Hepatocyte (in vitro differentiated cells): Measurements from ENCODE around the gene ARL15. TPM values are rescaled to one million over a fixed set of nuclear protein-coding genes. Genes with fewer than 3 reads are reported as not detected.

Source experiments
- DNase-seq: peaks from one replicate; pipeline ENCODE4 v3.0.0-alpha.2; 2016; ENCODE audit warnings: low spot score
- H2AFZ ChIP-seq: fragments of 200-600 bp; sonication (generic); 2 replicates; pipeline ENCODE4 v1.6.0; 2016; ENCODE audit warnings: antibody characterized with exemption, mild to moderate bottlenecking
- H3K27ac ChIP-seq: fragments of 200-600 bp; sonication (generic); 2 replicates; pipeline ENCODE4 v1.5.1; 2016; ENCODE audit warnings: mild to moderate bottlenecking
- H3K27me3 ChIP-seq: fragments of 200-600 bp; sonication (generic); 2 replicates; pipeline ENCODE4 v1.6.1; 2016
- H3K36me3 ChIP-seq: fragments of 200-600 bp; sonication (generic); replicated peaks from 2 replicates; pipeline ENCODE4 v1.5.1; 2016; ENCODE audit warnings: low read depth; ENCODE audit not compliant: insufficient read depth
- H3K4me1 ChIP-seq: fragments of 200-600 bp; sonication (generic); 2 replicates; pipeline ENCODE4 v1.5.1; 2016; ENCODE audit warnings: mild to moderate bottlenecking, moderate library complexity; ENCODE audit not compliant: insufficient read depth
- H3K4me2 ChIP-seq: fragments of 200-600 bp; sonication (generic); 2 replicates; pipeline ENCODE4 v1.6.0; 2016
- H3K4me3 ChIP-seq: fragments of 200-600 bp; sonication (generic); 2 replicates; pipeline ENCODE4 v1.5.1; 2016; ENCODE audit warnings: mild to moderate bottlenecking
- H3K79me2 ChIP-seq: fragments of 200-600 bp; sonication (generic); 2 replicates; pipeline ENCODE4 v1.6.0; 2017; ENCODE audit warnings: mild to moderate bottlenecking
- H3K9me2 ChIP-seq: fragments of 200-600 bp; sonication (generic); replicated peaks from 2 replicates; pipeline ENCODE4 v1.6.0; 2017; ENCODE audit warnings: mild to moderate bottlenecking; ENCODE audit not compliant: insufficient read depth
- H3K9me3 ChIP-seq: fragments of 200-600 bp; sonication (generic); 2 replicates; pipeline ENCODE4 v1.5.1; 2016; ENCODE audit warnings: low read depth, mild to moderate bottlenecking
- H4K20me1 ChIP-seq: fragments of 200-600 bp; sonication (generic); 2 replicates; pipeline ENCODE4 v1.6.0; 2016; ENCODE audit warnings: mild to moderate bottlenecking; ENCODE audit not compliant: insufficient read depth, poor library complexity, severe bottlenecking
- CTCF ChIP-seq: fragments of 200-600 bp; sonication (generic); IDR thresholded peaks from 2 replicates; pipeline ENCODE4 v1.5.1; 2016; ENCODE audit warnings: antibody characterized with exemption, mild to moderate bottlenecking; ENCODE audit not compliant: poor library complexity
- EZH2 ChIP-seq: fragments of 200-600 bp; sonication (generic); IDR thresholded peaks from 2 replicates; pipeline ENCODE4 v1.6.1; 2016; ENCODE audit warnings: antibody characterized with exemption, mild to moderate bottlenecking, borderline replicate concordance
- EZH2phosphoT487 ChIP-seq: fragments of 200-600 bp; sonication (generic); IDR thresholded peaks from one replicate; pipeline ENCODE4 v1.6.1; 2018; ENCODE audit warnings: antibody characterized with exemption, mild to moderate bottlenecking, low read depth, moderate library complexity; ENCODE audit not compliant: unreplicated experiment, severe bottlenecking
- WGBS: methylation state at CpG from one replicate; pipeline ENCODE4 v1.1.6; 2016; ENCODE audit warnings: low lambda C conversion rate; ENCODE audit errors: missing lambda C conversion rate; 5-methylcytosine and 5-hydroxymethylcytosine counted together
- polyA plus RNA-seq: library from polyadenylated mRNA; unstranded; fragments of >200 nt; fragmentation: Nextera tagmentation; extraction: Ambion mirVana; gene quantifications from 2 replicates; pipeline ENCODE4 v1.2.1, GENCODE V29; 2016
- total RNA-seq: library from RNA; depleted of rRNA; stranded (reverse); fragments of >200 nt; gene quantifications from 2 replicates; pipeline ENCODE4 v1.2.3, GENCODE V29; 2014

The ARL15 gene
- total and polyA plus RNA-seq, 2 experiments from 2014 or later = 13.3 to 66.3 TPM

GRCh38 chr5:54159153-54159892 lies 151.1 kb downstream of the ARL15 start:
- Histone ChIP-seq H3K9me3 (no peaks in the 10 kb centered on the region), H3K4me2 (no peak overlapping the region), H3K27me3 (no peaks in the 10 kb centered on the region), H3K36me3 (no peaks in the 10 kb centered on the region), H4K20me1 (no peaks in the 10 kb centered on the region), H3K4me1 (no peaks in the 10 kb centered on the region), H3K4me3 (no peak overlapping the region), H3K79me2 (no peaks in the 10 kb centered on the region), H3K9me2 (no peaks in the 10 kb centered on the region), H3K27ac (no peak overlapping the region), H2AFZ (no peak overlapping the region)
- 95% methylated on average over 4 of the region's 4 CpGs for WGBS
- no peak for DNase-seq
- no peak for TF ChIP-seq EZH2phosphoT487
- TF ChIP-seq EZH2 = no peak
- no peak for TF ChIP-seq CTCF

- no peak overlapping the region for H3K4me2 ChIP-seq
- TF ChIP-seq EZH2 (no peak), EZH2phosphoT487 (no peak), CTCF (no peak)
- H3K9me3 ChIP-seq = no peaks in the 10 kb centered on the region
- no peak overlapping the region for H2AFZ ChIP-seq
- H3K36me3 ChIP-seq = no peaks in the 10 kb centered on the region
- H3K27ac ChIP-seq = no peak overlapping the region
- H4K20me1 ChIP-seq = no peaks in the 10 kb centered on the region
- no peak overlapping the region for H3K4me3 ChIP-seq
- H3K4me1 ChIP-seq = no peaks in the 10 kb centered on the region
- H3K79me2 ChIP-seq = no peaks in the 10 kb centered on the region
- no peak for DNase-seq
- no peaks in the 10 kb centered on the region for H3K27me3 ChIP-seq
- 100% methylated on average over 1 of the region's 1 CpG for WGBS
- H3K9me2 ChIP-seq = no peaks in the 10 kb centered on the region
These were observed 153.8 kb downstream of the ARL15 start for GRCh38 chr5:54156577-54156976.

- Histone ChIP-seq H4K20me1 (no peaks in the 10 kb centered on the region), H3K27ac (no peak overlapping the region), H3K36me3 (no peaks in the 10 kb centered on the region), H3K4me2 (no peak overlapping the region), H3K9me2 (no peaks in the 10 kb centered on the region), H3K4me3 (no peak overlapping the region), H2AFZ (no peak overlapping the region), H3K79me2 (no peaks in the 10 kb centered on the region), H3K9me3 (no peaks in the 10 kb centered on the region), H3K27me3 (no peaks in the 10 kb centered on the region), H3K4me1 (peaks cover 6% of the 10 kb centered on the region)
- WGBS = 27% methylated on average over 1 of the region's 1 CpG
- TF ChIP-seq EZH2 (no peak), CTCF (no peak), EZH2phosphoT487 (no peak)
- no peak for DNase-seq
These were observed 159.5 kb downstream of the ARL15 start for GRCh38 chr5:54150841-54151240.
